HUDEP-2 (cell line): Measurements from ENCODE around the gene OAF.

Source experiments
- DNase-seq, 76 experiments: peaks; one replicate each; lab custom pipeline; 2025; ENCODE audit not compliant: unreplicated experiment in 76 of 76; lab: John Stamatoyannopoulos, UW

Gene OAF

GRCh38 chr11:120219938-120220746, 9.3 kb downstream of the OAF start:
- DNase-seq: no peak

GRCh38 chr11:120220747-120221037, 9.9 kb downstream of the OAF start:
- no peak for DNase-seq

GRCh38 chr11:120221115-120221752, 10.4 kb downstream of the OAF start:
- no peak for DNase-seq

GRCh38 chr11:120222916-120223315, 12.1 kb downstream of the OAF start:
- no peak for DNase-seq

- DNase-seq: no peak
Observed at GRCh38 chr11:120223793-120224192, 13.0 kb downstream of the OAF start.

GRCh38 chr11:120224361-120224760, 13.5 kb downstream of the OAF start:
- DNase-seq: no peak

GRCh38 chr11:120224972-120225909, 14.4 kb downstream of the OAF start:
- DNase-seq: no peak

- DNase-seq: no peak
Observed at GRCh38 chr11:120226242-120226641, 15.4 kb downstream of the OAF start.

- DNase-seq: no peak
Observed at GRCh38 chr11:120226714-120227113, 15.9 kb downstream of the OAF start.

- DNase-seq: no peak
Observed at GRCh38 chr11:120227228-120227852, 16.5 kb downstream of the OAF start.

- no peak for DNase-seq
Observed at GRCh38 chr11:120228794-120229384, 18.1 kb downstream of the OAF start.

- DNase-seq: peak in 6 of 76 experiments; percentile 7 to 48 (median 16)
Observed at GRCh38 chr11:120229451-120230424, 18.9 kb downstream of the OAF start.

GRCh38 chr11:120230433-120231071, 19.7 kb downstream of the OAF start:
- no peak for DNase-seq

GRCh38 chr11:120231963-120232362, 21.1 kb downstream of the OAF start:
- DNase-seq: no peak

- DNase-seq: no peak
Observed at GRCh38 chr11:120233207-120233803, 22.5 kb downstream of the OAF start.

- DNase-seq: peak in 41 of 76 experiments; percentile 4 to 63 (median 24)
Observed at GRCh38 chr11:120235024-120235628, 24.3 kb downstream of the OAF start.

- peak in 1 of 76 experiments; percentile 1 for DNase-seq
Observed at GRCh38 chr11:120236169-120237107, 25.6 kb downstream of the OAF start.
